Measurements from ENCODE around the gene KY. TPM values are rescaled to one million over a fixed set of nuclear protein-coding genes. Genes with fewer than 3 reads are reported as not detected.

KY gene
- total and polyA plus RNA-seq, 4 donors, result 0.05 to 0.08 TPM; not detected in 2

DNA sequence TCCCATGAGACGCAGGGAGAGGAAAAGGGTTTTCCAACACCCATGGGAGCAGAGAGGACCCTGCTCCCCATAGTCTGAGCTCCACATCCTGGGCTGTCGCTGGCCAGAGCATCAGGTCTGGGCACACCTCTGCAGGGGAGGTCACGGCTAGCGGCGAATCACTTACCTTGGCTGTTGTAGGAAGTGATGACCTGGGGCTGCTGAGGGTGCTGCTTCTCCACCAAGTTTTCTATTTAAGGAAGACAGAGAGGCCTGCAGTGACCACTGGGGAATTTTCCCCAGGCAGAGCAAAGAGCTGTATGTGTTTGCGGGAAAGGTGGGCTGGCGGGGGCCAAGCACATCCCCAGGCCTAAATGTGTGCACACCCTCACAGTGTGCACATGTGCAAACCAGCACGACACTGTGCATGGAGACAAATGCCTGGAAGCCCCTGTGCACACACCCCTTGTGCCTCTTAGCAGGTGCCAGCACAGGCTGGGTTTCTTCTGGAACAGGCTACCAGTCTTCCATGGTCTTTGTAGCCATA is 7.6 kb downstream of the KY start:
- H3K27ac ChIP-seq (ENCODE audit: low read depth in 1 of 2, low read length in 2 of 2), result no peak overlapping the region
- H3K36me3 ChIP-seq (ENCODE audit: control insufficient read depth in 4 of 4, insufficient read depth in 3 of 4, low read depth in 1 of 4, low read length in 3 of 4), result no peaks in the 10 kb centered on the region
- no peak for DNase-seq (ENCODE audit: low spot score)
- no peaks in the 10 kb centered on the region for H3K27me3 ChIP-seq (ENCODE audit: control insufficient read depth in 4 of 4, insufficient read depth in 4 of 4, low read length in 3 of 4)
- H3K9ac ChIP-seq (ENCODE audit: low read depth in 1 of 2, low read length in 2 of 2), result no peak overlapping the region
- 94% methylated on average over 8 of the region's 8 CpGs for WGBS
- H3K9me3 ChIP-seq (ENCODE audit: control insufficient read depth in 4 of 4, low read length in 3 of 4), result no peaks in the 10 kb centered on the region
- TF ChIP-seq FOXA1 (IDR thresholded peaks at IDR 0.05), result no peak
- no peaks in the 10 kb centered on the region for H3K4me1 ChIP-seq (ENCODE audit: control insufficient read depth in 4 of 4, insufficient read depth in 4 of 4, low read length in 3 of 4)
- H3K4me3 ChIP-seq (ENCODE audit: low read depth in 1 of 3, low read length in 3 of 3), result no peak overlapping the region

DNA sequence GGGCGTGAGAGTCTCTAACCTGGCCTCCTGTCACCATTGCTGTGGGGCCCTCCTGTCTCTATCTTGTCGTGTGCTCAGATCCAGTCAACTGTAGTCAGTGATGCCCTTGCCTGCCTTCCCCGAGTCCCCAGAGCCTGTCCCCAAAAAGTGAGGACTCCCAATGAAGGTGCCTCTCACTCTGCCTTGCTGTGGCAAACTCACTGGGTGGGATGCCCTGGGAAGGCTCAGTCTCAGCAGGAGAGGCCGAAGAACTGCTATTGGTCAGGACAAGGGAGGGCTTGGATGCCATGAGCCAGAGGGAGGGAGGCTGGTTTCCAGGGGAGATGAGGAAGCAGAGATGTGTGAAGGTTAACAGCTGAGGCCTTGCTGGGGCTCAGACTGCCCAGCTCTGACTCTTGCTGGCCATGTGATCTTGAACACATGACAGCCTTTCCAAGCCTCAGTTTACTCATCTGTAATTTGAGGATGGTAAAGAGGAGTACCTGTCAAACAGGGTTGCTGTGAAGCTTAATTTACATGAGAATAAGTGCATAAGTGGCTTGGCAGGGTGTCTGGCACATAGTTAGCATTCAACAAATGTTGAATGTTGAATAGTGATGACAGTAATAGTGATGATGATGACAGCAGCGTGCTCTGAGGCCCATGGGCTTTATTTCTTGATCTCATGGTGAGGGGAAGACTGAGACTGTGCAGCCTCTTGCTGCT is 8.2 kb downstream of the KY start:
- H3K4me1 ChIP-seq (ENCODE audit: control insufficient read depth in 4 of 4, insufficient read depth in 4 of 4, low read length in 3 of 4), result no peaks in the 10 kb centered on the region
- no peak for DNase-seq (ENCODE audit: low spot score)
- no peak for TF ChIP-seq FOXA2 (IDR thresholded peaks at IDR 0.05)
- no peak for TF ChIP-seq HNF4G (IDR thresholded peaks at IDR 0.05)
- TF ChIP-seq RXRA (IDR thresholded peaks at IDR 0.05), result no peak
- no peak for TF ChIP-seq YY1 (IDR thresholded peaks at IDR 0.05)
- TF ChIP-seq, protein P1, sequence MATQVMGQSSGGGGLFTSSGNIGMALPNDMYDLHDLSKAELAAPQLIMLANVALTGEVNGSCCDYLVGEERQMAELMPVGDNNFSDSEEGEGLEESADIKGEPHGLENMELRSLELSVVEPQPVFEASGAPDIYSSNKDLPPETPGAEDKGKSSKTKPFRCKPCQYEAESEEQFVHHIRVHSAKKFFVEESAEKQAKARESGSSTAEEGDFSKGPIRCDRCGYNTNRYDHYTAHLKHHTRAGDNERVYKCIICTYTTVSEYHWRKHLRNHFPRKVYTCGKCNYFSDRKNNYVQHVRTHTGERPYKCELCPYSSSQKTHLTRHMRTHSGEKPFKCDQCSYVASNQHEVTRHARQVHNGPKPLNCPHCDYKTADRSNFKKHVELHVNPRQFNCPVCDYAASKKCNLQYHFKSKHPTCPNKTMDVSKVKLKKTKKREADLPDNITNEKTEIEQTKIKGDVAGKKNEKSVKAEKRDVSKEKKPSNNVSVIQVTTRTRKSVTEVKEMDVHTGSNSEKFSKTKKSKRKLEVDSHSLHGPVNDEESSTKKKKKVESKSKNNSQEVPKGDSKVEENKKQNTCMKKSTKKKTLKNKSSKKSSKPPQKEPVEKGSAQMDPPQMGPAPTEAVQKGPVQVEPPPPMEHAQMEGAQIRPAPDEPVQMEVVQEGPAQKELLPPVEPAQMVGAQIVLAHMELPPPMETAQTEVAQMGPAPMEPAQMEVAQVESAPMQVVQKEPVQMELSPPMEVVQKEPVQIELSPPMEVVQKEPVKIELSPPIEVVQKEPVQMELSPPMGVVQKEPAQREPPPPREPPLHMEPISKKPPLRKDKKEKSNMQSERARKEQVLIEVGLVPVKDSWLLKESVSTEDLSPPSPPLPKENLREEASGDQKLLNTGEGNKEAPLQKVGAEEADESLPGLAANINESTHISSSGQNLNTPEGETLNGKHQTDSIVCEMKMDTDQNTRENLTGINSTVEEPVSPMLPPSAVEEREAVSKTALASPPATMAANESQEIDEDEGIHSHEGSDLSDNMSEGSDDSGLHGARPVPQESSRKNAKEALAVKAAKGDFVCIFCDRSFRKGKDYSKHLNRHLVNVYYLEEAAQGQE (IDR thresholded peaks at IDR 0.05), result no peak
- no peak for TF ChIP-seq HNF4A (conservative IDR thresholded peaks at IDR 0.05)
- no peak for TF ChIP-seq SP1 (IDR thresholded peaks at IDR 0.05)
- no peak for TF ChIP-seq RAD21 (IDR thresholded peaks at IDR 0.05)
- TF ChIP-seq, protein P2, sequence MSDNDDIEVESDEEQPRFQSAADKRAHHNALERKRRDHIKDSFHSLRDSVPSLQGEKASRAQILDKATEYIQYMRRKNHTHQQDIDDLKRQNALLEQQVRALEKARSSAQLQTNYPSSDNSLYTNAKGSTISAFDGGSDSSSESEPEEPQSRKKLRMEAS (IDR thresholded peaks at IDR 0.05), result no peak
- TF ChIP-seq, protein P3, sequence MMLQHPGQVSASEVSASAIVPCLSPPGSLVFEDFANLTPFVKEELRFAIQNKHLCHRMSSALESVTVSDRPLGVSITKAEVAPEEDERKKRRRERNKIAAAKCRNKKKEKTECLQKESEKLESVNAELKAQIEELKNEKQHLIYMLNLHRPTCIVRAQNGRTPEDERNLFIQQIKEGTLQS (IDR thresholded peaks at IDR 0.05), result no peak
- TF ChIP-seq, protein P4, sequence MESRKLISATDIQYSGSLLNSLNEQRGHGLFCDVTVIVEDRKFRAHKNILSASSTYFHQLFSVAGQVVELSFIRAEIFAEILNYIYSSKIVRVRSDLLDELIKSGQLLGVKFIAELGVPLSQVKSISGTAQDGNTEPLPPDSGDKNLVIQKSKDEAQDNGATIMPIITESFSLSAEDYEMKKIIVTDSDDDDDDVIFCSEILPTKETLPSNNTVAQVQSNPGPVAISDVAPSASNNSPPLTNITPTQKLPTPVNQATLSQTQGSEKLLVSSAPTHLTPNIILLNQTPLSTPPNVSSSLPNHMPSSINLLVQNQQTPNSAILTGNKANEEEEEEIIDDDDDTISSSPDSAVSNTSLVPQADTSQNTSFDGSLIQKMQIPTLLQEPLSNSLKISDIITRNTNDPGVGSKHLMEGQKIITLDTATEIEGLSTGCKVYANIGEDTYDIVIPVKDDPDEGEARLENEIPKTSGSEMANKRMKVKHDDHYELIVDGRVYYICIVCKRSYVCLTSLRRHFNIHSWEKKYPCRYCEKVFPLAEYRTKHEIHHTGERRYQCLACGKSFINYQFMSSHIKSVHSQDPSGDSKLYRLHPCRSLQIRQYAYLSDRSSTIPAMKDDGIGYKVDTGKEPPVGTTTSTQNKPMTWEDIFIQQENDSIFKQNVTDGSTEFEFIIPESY (IDR thresholded peaks at IDR 0.05), result no peak
- WGBS, result 94% methylated on average over 5 of the region's 5 CpGs
- no peaks in the 10 kb centered on the region for H3K27me3 ChIP-seq (ENCODE audit: control insufficient read depth in 4 of 4, insufficient read depth in 4 of 4, low read length in 3 of 4)
- H3K4me3 ChIP-seq (ENCODE audit: low read depth in 1 of 3, low read length in 3 of 3), result no peak overlapping the region
- H3K27ac ChIP-seq (ENCODE audit: low read depth in 1 of 2, low read length in 2 of 2), result no peak overlapping the region
- no peak overlapping the region for H3K9ac ChIP-seq (ENCODE audit: low read depth in 1 of 2, low read length in 2 of 2)
- no peaks in the 10 kb centered on the region for H3K36me3 ChIP-seq (ENCODE audit: control insufficient read depth in 4 of 4, insufficient read depth in 3 of 4, low read depth in 1 of 4, low read length in 3 of 4)
- H3K9me3 ChIP-seq (ENCODE audit: control insufficient read depth in 4 of 4, low read length in 3 of 4), result no peaks in the 10 kb centered on the region

All from liver (tissue), 9 donors.